Measurements from ENCODE around the gene SMIM45.

The SMIM45 gene

DNA sequence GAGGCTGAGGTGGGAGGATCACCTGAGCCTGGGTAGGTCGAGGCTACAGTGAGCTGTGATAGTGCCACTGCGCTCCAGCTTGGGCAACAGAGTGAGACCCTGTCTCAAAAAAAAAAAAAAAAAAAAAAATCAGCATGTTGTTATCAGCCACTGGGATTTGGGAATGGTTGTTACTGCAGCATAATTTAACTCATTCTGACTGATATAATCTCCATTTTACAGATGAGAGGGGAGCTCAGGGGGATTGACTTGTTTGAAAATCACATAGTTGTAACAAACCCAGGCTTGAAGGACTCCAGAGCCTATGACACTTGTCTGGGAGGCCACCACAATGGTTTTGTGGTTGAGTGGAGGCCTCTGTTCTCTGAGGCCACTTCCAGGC lies 14.3 kb downstream of the SMIM45 start:
- no peaks in the 10 kb centered on the region for H3K9me3 Mint-ChIP-seq
- no peak overlapping the region for H3K27ac Mint-ChIP-seq
- no peak overlapping the region for H3K4me3 Mint-ChIP-seq
- peaks cover 5% of the 10 kb centered on the region for H3K4me1 Mint-ChIP-seq (ENCODE audit: low read depth)
- H3K36me3 Mint-ChIP-seq (ENCODE audit: low read depth), result no peaks in the 10 kb centered on the region
- H3K27me3 Mint-ChIP-seq, result no peaks in the 10 kb centered on the region
- no peak for DNase-seq

DNA sequence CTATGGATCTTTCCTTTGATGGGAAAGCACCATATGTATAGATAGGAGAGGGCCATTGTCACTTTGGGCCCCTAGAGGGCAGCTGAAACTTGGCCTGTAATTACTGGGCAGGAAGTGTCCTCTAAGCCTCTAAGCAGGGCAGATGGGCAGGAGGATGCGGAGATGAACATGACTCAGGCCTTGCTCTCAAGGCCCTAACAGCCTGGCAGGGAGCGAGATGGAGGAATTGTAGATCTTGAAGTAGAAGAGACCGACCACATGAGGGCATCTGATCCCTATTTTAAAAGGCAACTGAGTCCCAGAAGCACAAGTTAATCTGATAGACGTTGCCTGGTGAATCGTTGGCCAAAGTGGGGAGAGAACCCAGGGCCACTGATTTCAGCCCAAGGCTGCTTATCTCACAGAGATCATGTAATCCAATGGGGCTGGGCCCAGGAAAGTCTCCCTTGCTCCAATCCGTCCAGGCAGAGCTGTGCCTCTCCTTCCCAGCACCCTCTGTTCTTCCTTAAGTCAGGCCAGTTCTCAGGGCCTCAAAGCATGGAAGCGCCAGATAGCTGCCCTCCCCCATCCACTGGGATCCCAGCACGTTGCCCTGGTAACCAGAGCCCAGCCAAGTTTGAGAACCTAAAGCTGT lies 14.8 kb downstream of the SMIM45 start:
- Mint-ChIP-seq H3K4me1 (ENCODE audit: low read depth) (peaks cover 5% of the 10 kb centered on the region), H3K27me3 (peaks cover 5% of the 10 kb centered on the region), H3K36me3 (ENCODE audit: low read depth) (no peaks in the 10 kb centered on the region), H3K4me3 (no peak overlapping the region), H3K9me3 (no peaks in the 10 kb centered on the region), H3K27ac (no peak overlapping the region)
- peak; percentile 49 for DNase-seq

DNA sequence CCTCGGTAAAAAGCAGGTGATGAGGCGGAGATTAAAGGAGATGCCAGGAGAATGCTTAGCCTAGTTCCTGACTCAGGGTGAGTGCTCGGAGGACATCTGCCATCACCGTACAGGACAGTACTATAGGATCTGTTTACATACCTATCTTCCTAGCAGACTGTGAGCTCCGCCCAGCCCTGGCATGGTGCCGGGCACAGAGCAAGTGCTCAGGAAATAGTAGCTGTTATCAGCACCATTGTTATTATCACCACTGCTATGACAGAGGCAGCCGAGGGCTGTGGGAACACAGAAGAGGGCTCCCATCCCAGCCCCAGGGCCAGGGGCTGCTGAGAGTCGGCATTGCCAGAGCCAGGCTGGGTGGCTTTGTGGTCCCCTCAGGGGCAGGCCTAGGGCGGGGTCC lies 16.7 kb downstream of the SMIM45 start:
- Mint-ChIP-seq H3K4me3 (no peak overlapping the region), H3K4me1 (ENCODE audit: low read depth) (peaks cover 5% of the 10 kb centered on the region), H3K27me3 (peaks cover 18% of the 10 kb centered on the region), H3K36me3 (ENCODE audit: low read depth) (no peaks in the 10 kb centered on the region), H3K9me3 (no peaks in the 10 kb centered on the region), H3K27ac (no peak overlapping the region)
- no peak for DNase-seq

DNA sequence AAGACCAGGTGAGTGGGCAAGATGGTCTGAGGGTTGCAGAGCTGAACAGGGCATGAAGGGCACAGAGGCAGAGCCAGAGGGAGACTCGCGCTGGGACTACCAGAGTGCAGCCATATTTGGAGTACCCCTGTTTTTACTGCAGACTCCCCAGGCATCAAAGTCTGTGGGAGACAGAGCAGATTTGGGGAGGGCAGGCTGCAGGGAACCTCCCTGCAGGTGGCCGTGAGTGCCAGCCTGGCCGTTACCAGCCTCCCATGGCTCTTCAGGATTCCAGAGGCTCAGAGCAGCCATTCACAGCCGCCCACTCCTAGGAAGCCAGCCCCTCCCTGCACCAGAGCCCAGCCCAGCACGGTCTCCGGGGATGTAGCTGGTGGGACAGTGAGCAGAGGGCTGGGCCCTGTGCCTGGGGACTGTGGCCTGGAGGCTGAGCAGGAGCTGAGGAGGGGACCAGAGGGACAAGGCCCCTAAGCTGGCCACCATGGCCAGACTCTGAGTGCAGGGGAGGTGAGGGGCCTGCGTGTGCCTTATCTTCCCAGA lies 17.2 kb downstream of the SMIM45 start, which contains the start of gene SEPTIN3:
TSS of gene SEPTIN3 (plus strand) at position 334 of the 537 bp plus-strand sequence. CDS start 2,050 bp downstream, outside the sequence.
- Mint-ChIP-seq H3K36me3 (ENCODE audit: low read depth) (no peaks in the 10 kb centered on the region), H3K4me1 (ENCODE audit: low read depth) (peaks cover 5% of the 10 kb centered on the region), H3K27me3 (peaks cover 21% of the 10 kb centered on the region), H3K4me3 (no peak within 1 kb of the TSS), H3K27ac (no peak within 1 kb of the TSS), H3K9me3 (no peaks in the 10 kb centered on the region)
- no peak for DNase-seq

DNA sequence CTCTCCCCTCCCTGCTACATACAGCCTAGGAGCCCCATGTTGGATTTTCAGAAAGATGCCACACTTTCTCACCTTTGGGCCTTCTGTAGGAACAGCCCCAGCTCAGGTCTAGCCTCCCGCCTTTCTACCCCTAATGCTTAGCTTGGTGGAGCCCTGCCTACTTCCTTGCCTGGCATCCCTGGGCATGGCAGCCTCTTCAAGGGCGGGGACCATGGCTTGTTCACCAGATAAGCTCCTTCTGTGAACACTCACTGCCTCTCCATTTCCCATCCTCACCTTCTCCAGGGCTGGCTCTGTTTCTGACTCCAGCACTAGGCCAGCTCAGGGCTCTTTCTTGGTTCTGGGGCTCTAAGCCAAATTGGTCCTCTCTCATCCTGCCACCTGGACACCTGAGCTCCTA lies 18.7 kb downstream of the SMIM45 start:
- no peaks in the 10 kb centered on the region for H3K9me3 Mint-ChIP-seq

DNA sequence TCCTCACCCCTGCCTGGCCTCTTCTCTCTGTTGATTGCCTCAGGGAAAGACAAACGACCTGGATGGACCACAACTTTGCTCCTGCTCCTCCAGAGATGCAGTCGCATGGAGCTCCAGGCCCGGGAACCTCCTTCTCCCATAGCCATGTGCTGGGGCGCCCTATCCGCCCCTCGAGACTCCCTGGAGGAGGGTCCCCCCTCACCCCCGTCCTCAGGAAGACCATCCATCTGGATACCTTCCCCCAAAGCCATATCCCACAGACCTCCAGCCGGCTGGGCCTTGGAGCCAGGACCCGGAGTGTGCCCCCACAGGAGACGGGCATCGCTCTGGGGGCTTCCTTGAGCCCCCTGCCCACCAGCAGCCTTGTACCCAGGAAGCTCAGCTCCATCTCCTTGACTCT lies 19.5 kb downstream of the SMIM45 start:
- H3K4me3 Mint-ChIP-seq, result no peak overlapping the region
- H3K4me1 Mint-ChIP-seq (ENCODE audit: low read depth), result peaks cover 18% of the 10 kb centered on the region
- H3K36me3 Mint-ChIP-seq (ENCODE audit: low read depth), result no peaks in the 10 kb centered on the region
- H3K27ac Mint-ChIP-seq, result no peak overlapping the region
- no peaks in the 10 kb centered on the region for H3K9me3 Mint-ChIP-seq
- no peak for DNase-seq
- H3K27me3 Mint-ChIP-seq, result peaks cover 41% of the 10 kb centered on the region

More for the DNA sequence above, 18.7 kb downstream of the SMIM45 start:
- DNase-seq, result no peak
- Mint-ChIP-seq H3K4me1 (ENCODE audit: low read depth) (peaks cover 11% of the 10 kb centered on the region), H3K4me3 (no peak overlapping the region), H3K27ac (no peak overlapping the region), H3K36me3 (ENCODE audit: low read depth) (no peaks in the 10 kb centered on the region), H3K27me3 (peaks cover 33% of the 10 kb centered on the region)

DNA sequence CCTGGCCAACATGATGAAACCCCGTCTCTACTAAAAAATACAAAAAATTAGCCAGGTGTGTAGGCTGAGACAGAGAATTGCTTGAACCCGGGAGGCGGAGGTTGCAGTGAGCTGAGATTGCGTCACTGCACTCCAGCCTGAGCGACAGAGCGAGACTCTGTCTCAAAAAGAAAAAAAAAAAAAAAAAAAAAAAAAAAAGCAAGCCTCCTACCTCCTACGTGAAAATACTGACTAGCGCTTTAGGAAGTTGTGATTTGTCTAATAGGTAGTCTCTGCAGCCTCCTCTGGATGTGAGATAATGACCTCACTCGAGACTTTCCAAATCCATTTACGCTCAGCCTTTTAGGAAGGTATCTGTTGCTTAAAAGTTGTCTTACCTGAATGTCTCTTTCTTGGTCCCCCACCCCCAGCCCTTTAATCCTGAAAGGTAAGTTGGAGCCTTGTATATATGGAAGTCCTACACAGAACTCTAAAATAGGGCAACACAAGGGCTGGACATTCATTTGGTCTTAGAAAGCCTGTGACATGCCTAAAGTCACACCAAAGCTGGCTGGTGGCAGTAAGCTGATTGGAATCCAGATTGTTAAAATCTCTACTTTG lies 22.8 kb downstream of the SMIM45 start:
- H3K27ac Mint-ChIP-seq, result no peak overlapping the region
- peaks cover 13% of the 10 kb centered on the region for H3K4me1 Mint-ChIP-seq (ENCODE audit: low read depth)
- peak overlapping the region; percentile 68 for H3K4me3 Mint-ChIP-seq
- H3K9me3 Mint-ChIP-seq, result no peaks in the 10 kb centered on the region
- DNase-seq, result no peak
- H3K36me3 Mint-ChIP-seq (ENCODE audit: low read depth), result no peaks in the 10 kb centered on the region
- H3K27me3 Mint-ChIP-seq, result peaks cover 62% of the 10 kb centered on the region

DNA sequence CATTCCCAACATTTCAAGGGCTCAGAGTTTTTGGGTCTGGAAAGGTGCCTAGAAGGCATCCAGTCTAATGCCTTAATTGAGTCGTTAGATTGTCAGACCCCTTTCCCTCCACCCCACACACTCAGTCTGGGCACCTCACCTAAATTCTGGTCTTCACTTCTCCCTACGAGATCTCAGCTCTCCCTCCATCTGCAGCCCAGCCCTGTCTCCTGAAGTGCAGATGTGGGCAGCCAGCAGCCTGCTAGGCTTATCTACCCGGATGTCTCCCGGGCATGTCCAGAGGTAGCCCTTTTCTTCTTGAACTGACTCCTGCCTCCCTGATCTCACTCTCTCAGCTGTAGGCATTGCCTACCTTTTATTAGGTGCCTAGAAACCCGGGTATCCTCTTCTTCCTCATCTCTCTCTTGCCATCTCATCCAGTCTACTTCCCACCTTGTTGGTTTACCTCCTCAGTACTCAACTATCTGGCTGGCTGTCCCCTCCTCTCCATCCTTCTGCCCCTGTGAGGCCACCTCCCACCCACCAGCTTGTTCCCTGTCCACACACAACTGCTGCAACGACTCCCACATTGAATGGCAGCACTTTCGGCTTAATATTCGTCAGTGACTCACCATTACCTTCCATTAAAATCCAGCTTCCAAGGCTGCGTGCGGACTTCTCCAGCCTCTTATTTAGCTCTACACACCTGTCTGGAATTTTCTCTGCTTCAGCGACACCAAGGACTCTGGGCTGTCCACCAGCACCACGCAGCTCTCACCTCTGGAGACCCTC lies 23.5 kb downstream of the SMIM45 start:
- peaks cover 62% of the 10 kb centered on the region for H3K27me3 Mint-ChIP-seq
- no peaks in the 10 kb centered on the region for H3K9me3 Mint-ChIP-seq
- no peaks in the 10 kb centered on the region for H3K36me3 Mint-ChIP-seq (ENCODE audit: low read depth)
- no peak for DNase-seq
- H3K4me1 Mint-ChIP-seq (ENCODE audit: low read depth), result peaks cover 13% of the 10 kb centered on the region
- peak overlapping the region; percentile 68 for H3K4me3 Mint-ChIP-seq
- peak overlapping the region; percentile 42 for H3K27ac Mint-ChIP-seq

DNA sequence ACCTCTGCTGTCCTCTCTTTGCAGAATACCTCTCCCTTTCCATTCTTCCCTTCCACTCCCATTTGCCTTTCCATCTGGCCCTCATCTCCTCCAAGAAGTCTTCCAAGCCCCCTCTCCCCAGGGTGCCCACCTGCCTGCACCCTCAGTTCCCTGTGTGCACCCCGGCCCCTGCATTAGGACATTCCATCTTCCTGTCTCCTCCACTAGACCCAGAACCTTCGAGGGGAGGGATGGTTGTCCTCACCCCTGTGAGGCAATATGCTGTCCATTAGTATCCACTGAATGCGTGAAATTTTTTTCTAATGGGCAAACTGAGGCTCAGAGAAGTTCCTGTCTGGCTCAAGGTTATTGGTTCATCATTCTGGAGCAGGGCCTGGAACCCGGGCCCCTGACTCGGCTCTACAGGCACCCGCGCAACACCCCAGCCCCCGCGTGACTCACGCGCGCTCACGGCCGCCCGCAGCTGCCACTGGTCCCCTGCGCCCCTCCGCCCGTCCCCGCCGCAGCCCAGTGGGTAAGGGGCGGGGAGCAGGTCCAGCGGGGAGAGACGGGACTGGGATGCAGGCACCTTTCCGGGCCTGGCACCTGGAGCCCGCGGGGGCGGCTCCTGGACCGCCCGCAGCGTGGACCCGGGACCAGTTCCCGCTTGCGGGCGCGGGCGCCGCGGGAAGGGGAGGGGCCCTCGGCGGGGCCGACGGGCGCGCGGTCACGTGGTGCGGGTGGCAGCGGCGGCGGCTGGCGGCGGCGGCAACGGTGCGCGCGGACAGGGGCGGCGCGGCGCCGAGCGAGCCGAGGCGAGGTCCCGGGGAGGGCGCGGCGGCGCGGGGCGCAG lies 24.3 kb downstream of the SMIM45 start:
- no peaks in the 10 kb centered on the region for H3K9me3 Mint-ChIP-seq
- H3K4me3 Mint-ChIP-seq, result peak overlapping the region; percentile 68
- DNase-seq, result peak; percentile 69
- peak overlapping the region; percentile 42 for H3K27ac Mint-ChIP-seq
- peaks cover 13% of the 10 kb centered on the region for H3K4me1 Mint-ChIP-seq (ENCODE audit: low read depth)
- H3K27me3 Mint-ChIP-seq, result peaks cover 61% of the 10 kb centered on the region
- no peaks in the 10 kb centered on the region for H3K36me3 Mint-ChIP-seq (ENCODE audit: low read depth)

DNA sequence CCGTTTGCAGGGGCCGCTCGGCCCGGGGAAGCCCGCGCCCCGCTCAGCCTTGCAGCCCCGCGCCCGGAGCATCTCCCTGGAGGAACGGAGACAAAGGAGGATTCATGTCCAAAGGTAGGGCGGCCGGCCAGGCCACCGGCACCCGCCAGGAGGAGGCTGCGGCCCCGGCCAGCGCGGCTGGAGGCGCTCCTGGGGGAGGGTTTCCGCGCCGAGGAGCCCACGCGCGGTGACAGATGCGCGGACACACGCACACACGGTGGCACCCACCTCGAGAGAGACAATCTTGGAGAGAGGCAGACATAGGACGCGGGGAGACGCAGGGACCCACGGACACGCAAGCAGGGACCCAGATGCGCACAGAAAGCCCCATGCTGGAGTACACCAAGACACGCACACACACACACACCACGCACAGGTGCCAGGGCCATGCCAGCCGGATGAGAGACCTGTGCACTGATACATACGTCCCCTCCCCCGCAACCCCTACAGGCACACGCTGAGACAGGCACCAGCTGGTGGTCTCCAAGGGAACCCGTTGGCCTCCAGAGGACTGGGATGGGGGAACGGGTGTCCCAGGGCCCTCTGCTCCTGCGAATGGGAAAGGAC lies 25.1 kb downstream of the SMIM45 start:
- Mint-ChIP-seq H3K27me3 (peaks cover 54% of the 10 kb centered on the region), H3K36me3 (ENCODE audit: low read depth) (no peaks in the 10 kb centered on the region), H3K9me3 (no peaks in the 10 kb centered on the region), H3K4me1 (ENCODE audit: low read depth) (peaks cover 13% of the 10 kb centered on the region), H3K27ac (no peak overlapping the region), H3K4me3 (peak overlapping the region; percentile 20)
- DNase-seq, result peak; percentile 51

DNA sequence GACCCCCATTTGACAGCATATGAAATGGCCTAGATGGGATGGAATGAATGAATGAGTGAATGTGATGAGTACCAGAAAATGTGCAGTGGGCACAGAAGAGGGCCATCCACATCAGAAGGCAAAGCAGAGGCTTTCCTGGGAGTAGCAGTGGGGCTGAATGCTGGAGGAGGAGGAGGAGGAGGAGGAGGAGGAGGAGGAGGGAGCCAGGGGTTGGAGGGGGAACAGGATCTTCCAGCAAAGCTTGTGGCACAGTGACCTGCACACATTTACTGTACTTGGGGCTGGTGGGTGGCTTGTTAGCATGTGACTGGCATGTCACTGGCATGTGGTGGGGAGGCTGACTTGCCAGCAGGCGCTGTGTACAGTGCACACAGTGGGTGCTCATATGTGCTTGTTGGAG lies 26.8 kb downstream of the SMIM45 start:
- Mint-ChIP-seq H3K4me1 (ENCODE audit: low read depth) (peaks cover 13% of the 10 kb centered on the region), H3K4me3 (no peak overlapping the region), H3K9me3 (no peaks in the 10 kb centered on the region), H3K27ac (no peak overlapping the region), H3K36me3 (ENCODE audit: low read depth) (no peaks in the 10 kb centered on the region), H3K27me3 (peaks cover 44% of the 10 kb centered on the region)
- DNase-seq, result no peak

DNA sequence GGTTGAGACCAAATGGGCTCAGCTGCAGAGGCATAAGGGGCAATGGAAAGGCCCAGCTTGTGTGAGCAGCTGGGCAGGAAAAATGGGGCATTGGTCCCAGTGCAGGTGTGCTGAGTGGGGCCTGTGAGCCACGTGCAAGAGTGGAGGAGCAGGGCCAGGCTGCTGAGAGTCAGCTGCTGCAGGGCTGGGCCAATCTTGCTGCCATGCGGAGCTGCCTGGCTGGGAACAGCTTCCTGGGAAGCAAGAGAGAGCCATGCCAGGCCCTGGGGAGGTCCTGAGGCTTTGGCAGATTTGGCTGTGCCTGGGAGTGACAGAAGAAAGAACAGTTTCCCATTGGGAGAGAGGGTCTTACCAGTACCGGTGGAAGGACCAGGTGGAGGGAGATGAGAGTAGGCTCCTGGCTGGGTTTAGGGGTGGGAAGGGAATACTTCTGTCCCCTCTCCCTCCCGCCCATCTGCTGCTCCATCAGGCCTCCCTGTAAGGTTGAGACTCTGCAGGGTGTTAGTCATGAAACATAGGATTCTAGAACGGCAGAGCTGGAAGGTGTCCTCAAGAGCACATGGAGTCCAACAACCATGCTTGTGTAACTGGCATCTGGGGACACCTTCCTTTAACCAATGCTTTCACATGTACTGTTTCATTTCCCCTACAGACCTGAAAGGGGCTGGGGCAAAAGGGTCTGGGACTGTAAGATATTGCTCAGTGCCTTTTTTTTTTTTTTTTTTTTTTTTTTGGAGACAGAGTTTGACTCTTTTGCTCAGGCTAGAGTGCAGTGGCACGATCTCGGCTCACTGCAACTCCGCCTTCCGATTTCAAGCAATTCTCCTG lies 27.7 kb downstream of the SMIM45 start:
- Mint-ChIP-seq H3K36me3 (ENCODE audit: low read depth) (no peaks in the 10 kb centered on the region), H3K27me3 (peaks cover 39% of the 10 kb centered on the region), H3K9me3 (no peaks in the 10 kb centered on the region), H3K4me3 (no peak overlapping the region), H3K4me1 (ENCODE audit: low read depth) (peaks cover 12% of the 10 kb centered on the region), H3K27ac (no peak overlapping the region)
- no peak for DNase-seq

DNA sequence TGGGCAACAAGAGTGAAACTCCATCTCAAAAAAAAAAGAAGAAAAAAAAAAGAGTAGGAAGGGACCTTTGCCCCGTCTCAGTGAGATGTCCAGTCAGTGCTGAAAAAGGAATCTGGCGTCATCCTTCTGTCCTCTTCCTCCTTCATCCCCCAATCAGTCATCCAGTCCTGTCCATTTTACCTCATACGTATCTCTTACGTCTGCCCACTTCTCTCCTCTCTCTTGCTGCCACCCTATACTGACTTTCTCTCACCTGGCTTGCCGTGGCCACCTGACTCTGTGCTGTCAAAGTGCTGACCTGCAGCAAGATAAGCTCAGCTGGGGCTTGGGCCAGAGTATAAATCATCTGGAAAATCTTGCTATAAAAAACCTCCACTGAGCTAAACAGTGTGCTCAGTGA lies 30.9 kb downstream of the SMIM45 start:
- H3K27ac Mint-ChIP-seq, result no peak overlapping the region
- no peak overlapping the region for H3K4me3 Mint-ChIP-seq
- H3K36me3 Mint-ChIP-seq (ENCODE audit: low read depth), result no peaks in the 10 kb centered on the region
- no peaks in the 10 kb centered on the region for H3K9me3 Mint-ChIP-seq
- no peak for DNase-seq
- H3K27me3 Mint-ChIP-seq, result peaks cover 12% of the 10 kb centered on the region
- H3K4me1 Mint-ChIP-seq (ENCODE audit: low read depth), result no peaks in the 10 kb centered on the region

All from activated T-cell treated with anti-CD3 and anti-CD28 coated beads, Interleukin-2, amount 50 U/mL, for 24 hours (primary cell).